Right lobe of liver (tissue), 6 donors: ENCODE measurements around the gene ARHGAP44. TPM values are rescaled to one million over a fixed set of nuclear protein-coding genes. Genes with fewer than 3 reads are reported as not detected.

Experiments used
- ATAC-seq, 4 donors: fragments of 200-7000 bp; cut with Tn5 transposase; one replicate each; pipeline ENCODE4 v1.9.1; 2020; ENCODE audit warnings: mild to moderate bottlenecking in 4 of 4, moderate library complexity in 4 of 4
- DNase-seq, 3 donors: peaks; one replicate each; pipeline ENCODE4 v3.0.0-alpha.2; 2020
- H3K27ac ChIP-seq, 3 donors: fragments of 200-600 bp; one replicate each; pipeline ENCODE4 v1.8.0; 2022
- H3K27me3 ChIP-seq, 2 donors: fragments of 200-600 bp; one replicate each; pipeline ENCODE4 v1.8.0; 2022
- H3K36me3 ChIP-seq, 4 donors: fragments of 200-600 bp; sonication (generic) in 1 of 4; one replicate each; pipeline versions ENCODE4 v1.5.1 to v1.8.0; 2017 to 2022; ENCODE audit warnings: control low read depth in 1 of 4
- H3K4me1 ChIP-seq, 4 donors: fragments of 200-600 bp; sonication (generic) in 1 of 4; one replicate each; pipeline versions ENCODE4 v1.5.1 to v1.8.0; 2017 to 2022; ENCODE audit warnings: control low read depth in 1 of 4
- H3K4me3 ChIP-seq, 3 donors: fragments of 200-600 bp; one replicate each; pipeline ENCODE4 v1.8.0; 2022
- H3K9me3 ChIP-seq, 4 donors: fragments of 200-600 bp; sonication (generic) in 1 of 4; one replicate each; pipeline versions ENCODE4 v1.5.1 to v1.8.0; 2017 to 2022; ENCODE audit warnings: control low read depth in 1 of 4
- POLR2A ChIP-seq: fragments of 450-650 bp; IDR thresholded peaks from one replicate; pipeline ENCODE4 v1.6.1; 2017; ENCODE audit warnings: antibody characterized with exemption, mild to moderate bottlenecking
- WGBS: methylation state at CpG from one replicate; pipeline ENCODE4 v1.1.6; 2018; ENCODE audit warnings: low coverage, low lambda C conversion rate; ENCODE audit not compliant: insufficient coverage; ENCODE audit errors: missing lambda C conversion rate; 5-methylcytosine and 5-hydroxymethylcytosine counted together
- intact Hi-C, 2 donors: fragments of 100-400 bp; cut with DNase I; formaldehyde crosslinking; loops; one replicate each; pipeline versions ENCODE4 v1.11.2 to v1.14.1; 2022
- total RNA-seq, 6 experiments: library from RNA; depleted of rRNA in 2 of 6; stranded (reverse); fragments of >200 nt in 2 of 6; fragmentation: NEBNext Ultra II Directional in 3 of 6; extraction: Animal tissue kit (Norgen Biotek cat#: 25700) in 3 of 6; gene quantifications; one replicate each; pipeline versions ENCODE4 v1.1.0 to v1.2.4, GENCODE V29; 2016 to 2023
- TF ChIP-seq, protein P1 (sequence below), 4 donors: fragments of 200-600 bp in 3 of 4; fragments of 450-650 bp in 1 of 4; IDR thresholded peaks; one replicate each; pipeline versions ENCODE4 v1.5.1 to v1.8.0; 2016 to 2022; ENCODE audit warnings: antibody characterized with exemption in 4 of 4, mild to moderate bottlenecking in 2 of 4
- donor health status: DM: no; HTN: yes; CAD: no.
- donor health status: DM: no; HTN: no; CAD: no.
- donor health status: DM: no; HTN: no; CAD: no.
- donor health status: DM: no; HTN: yes; CAD: no.
- donor health status: DM: no; HTN: yes; CAD: no.

Gene ARHGAP44
- total RNA-seq, 6 experiments from 2014 or later: 0.49 to 1.1 (median 0.63) TPM

DNA sequence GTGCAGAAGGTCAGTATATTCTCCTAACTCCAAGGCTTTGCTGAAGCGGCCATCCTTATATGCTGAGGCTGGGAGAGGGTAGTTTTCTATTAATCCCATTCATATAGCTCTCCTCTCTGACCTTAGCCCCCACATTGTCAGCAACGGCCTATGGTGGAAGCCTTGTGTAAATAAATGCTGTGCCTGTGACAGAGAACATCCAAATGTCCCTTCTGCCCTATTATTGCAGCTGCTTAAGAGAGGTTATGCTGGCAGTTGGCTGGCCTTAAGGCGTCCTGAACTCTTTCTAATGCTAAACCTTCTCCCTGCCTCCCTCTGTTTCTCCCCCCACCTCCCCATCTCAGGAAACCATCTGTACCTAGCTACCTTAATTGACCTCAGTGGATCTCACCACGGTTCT lies 53.6 kb downstream of the ARHGAP44 start:
- no peaks in the 10 kb centered on the region for H3K27me3 ChIP-seq
- no peaks in the 10 kb centered on the region for H3K9me3 ChIP-seq
- ATAC-seq: no peak
- WGBS: 31% methylated on average over 3 of the region's 4 CpGs
- TF ChIP-seq, protein P1, sequence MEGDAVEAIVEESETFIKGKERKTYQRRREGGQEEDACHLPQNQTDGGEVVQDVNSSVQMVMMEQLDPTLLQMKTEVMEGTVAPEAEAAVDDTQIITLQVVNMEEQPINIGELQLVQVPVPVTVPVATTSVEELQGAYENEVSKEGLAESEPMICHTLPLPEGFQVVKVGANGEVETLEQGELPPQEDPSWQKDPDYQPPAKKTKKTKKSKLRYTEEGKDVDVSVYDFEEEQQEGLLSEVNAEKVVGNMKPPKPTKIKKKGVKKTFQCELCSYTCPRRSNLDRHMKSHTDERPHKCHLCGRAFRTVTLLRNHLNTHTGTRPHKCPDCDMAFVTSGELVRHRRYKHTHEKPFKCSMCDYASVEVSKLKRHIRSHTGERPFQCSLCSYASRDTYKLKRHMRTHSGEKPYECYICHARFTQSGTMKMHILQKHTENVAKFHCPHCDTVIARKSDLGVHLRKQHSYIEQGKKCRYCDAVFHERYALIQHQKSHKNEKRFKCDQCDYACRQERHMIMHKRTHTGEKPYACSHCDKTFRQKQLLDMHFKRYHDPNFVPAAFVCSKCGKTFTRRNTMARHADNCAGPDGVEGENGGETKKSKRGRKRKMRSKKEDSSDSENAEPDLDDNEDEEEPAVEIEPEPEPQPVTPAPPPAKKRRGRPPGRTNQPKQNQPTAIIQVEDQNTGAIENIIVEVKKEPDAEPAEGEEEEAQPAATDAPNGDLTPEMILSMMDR (IDR thresholded peaks at IDR 0.05): no peak
- TF ChIP-seq POLR2A: no peak
- intact Hi-C loops: no loop called here
- no peaks in the 10 kb centered on the region for H3K36me3 ChIP-seq
- no peak for DNase-seq
- H3K4me3 ChIP-seq: no peak overlapping the region
- H3K4me1 ChIP-seq: no peaks in the 10 kb centered on the region
- H3K27ac ChIP-seq: no peak overlapping the region

DNA sequence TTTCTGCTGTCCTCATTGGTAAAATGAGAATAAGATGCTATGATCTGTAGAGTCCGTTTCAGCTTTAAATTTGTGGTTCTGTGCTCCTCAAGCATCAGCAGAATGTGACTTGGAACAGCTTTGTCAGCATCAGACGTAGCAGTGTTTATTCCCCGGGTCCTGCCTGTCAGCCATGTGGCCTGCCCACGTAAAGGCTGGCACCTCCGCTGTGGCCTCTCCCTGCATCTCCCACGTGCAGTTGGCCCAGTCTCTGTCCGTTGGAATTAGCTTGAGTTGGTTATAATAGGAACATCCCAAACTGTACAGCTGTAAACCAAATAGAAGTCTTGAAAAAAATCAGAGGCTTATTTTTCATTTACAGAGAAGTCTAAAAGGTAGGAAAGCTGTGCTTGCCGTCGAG lies 61.7 kb downstream of the ARHGAP44 start:
- Histone ChIP-seq H3K9me3 (no peaks in the 10 kb centered on the region), H3K4me1 (no peaks in the 10 kb centered on the region), H3K27ac (no peak overlapping the region), H3K27me3 (no peaks in the 10 kb centered on the region), H3K36me3 (no peaks in the 10 kb centered on the region), H3K4me3 (no peak overlapping the region)
- TF ChIP-seq POLR2A: no peak
- TF ChIP-seq, protein P1 (IDR thresholded peaks at IDR 0.05): no peak
- 73% methylated on average over 6 of the region's 9 CpGs for WGBS
- DNase-seq (no peak), ATAC-seq (no peak)
- intact Hi-C loops: no loop called here

DNA sequence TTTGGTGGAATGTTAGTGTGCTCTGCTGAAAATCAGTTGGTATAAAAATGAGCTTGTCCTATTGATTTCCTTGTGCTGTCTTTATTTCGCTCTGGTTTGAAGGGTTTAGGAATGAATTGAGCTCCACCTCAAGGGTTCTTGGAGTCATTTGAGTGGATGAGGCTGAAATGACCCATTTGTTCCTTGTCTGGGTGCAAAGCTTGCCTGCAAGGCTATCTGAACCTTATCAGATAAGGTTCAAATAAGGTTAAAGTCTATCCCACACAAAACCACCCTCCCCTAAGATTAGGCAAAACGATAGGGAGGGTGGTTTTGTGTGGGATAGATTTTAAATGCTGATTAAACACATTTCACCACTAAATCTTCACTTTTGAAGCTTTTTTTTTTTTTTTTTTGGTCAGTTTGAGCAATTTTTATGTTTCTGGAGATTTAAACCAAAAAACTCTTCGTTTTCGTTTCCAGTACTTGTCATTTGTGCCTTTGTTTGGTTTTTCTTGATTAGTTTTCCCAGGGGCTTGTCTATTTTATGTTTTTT lies 62.7 kb downstream of the ARHGAP44 start:
- 54% methylated on average over 4 of the region's 4 CpGs for WGBS
- ATAC-seq (no peak), DNase-seq (no peak)
- Histone ChIP-seq H3K27ac (no peak overlapping the region), H3K4me1 (no peaks in the 10 kb centered on the region), H3K4me3 (no peak overlapping the region), H3K27me3 (no peaks in the 10 kb centered on the region), H3K9me3 (no peaks in the 10 kb centered on the region), H3K36me3 (no peaks in the 10 kb centered on the region)
- TF ChIP-seq POLR2A: no peak
- TF ChIP-seq, protein P1 (IDR thresholded peaks at IDR 0.05): no peak
- intact Hi-C loops: no loop called here

DNA sequence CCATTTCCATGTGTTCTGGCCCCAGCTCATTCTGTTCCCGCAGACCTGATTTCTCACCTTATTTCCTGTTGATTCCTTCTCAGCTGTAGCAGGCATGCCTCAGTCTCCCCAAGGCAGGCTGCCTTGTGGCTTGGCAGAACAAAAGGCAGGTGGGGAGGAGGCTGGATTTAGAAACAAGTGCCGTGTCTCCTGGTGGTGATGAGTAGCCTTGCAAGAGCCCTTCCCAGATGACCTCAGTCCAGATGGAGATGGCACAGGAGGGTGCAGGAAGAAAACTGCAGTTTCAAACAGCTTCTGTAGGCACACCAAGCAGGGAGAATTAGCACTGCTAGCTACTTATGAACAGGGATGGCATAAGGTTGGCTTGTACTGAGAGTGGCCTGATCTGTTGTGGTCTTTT lies 64.6 kb downstream of the ARHGAP44 start:
- WGBS: 57% methylated on average over 2 of the region's 2 CpGs
- no peaks in the 10 kb centered on the region for H3K9me3 ChIP-seq
- intact Hi-C loops: no loop called here
- DNase-seq (no peak), ATAC-seq (no peak)
- H3K36me3 ChIP-seq: no peaks in the 10 kb centered on the region
- no peak overlapping the region for H3K27ac ChIP-seq
- no peaks in the 10 kb centered on the region for H3K27me3 ChIP-seq
- TF ChIP-seq, protein P1 (IDR thresholded peaks at IDR 0.05): no peak
- TF ChIP-seq POLR2A: no peak
- H3K4me3 ChIP-seq: no peak overlapping the region
- no peaks in the 10 kb centered on the region for H3K4me1 ChIP-seq

DNA sequence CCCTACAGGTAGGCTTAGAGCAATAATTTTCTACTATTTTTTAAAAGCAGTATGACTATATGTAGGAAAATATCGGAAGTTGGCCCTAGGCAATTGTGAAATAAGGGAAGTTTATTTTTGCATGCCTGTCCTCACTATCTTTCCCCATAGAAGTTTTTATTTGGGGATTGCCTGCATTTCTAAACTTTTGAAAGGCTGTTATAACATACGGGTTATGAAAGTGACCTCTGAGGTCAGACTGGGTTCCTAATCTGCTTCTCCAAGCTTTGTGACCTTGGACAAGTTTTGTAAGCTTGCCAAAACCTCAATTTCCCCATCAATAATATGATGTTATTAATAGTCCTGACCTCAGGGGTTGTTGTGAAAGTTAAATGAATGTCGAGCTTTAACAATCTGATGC lies 67.1 kb downstream of the ARHGAP44 start:
- DNase-seq: no peak
- no peaks in the 10 kb centered on the region for H3K27me3 ChIP-seq
- intact Hi-C loops: no loop called here
- no peak for TF ChIP-seq POLR2A
- TF ChIP-seq, protein P1 (IDR thresholded peaks at IDR 0.05): no peak
- ATAC-seq: no peak
- no peaks in the 10 kb centered on the region for H3K36me3 ChIP-seq
- H3K4me3 ChIP-seq: no peak overlapping the region
- H3K9me3 ChIP-seq: no peaks in the 10 kb centered on the region
- WGBS: 32% methylated on average over 3 of the region's 3 CpGs
- no peak overlapping the region for H3K27ac ChIP-seq
- H3K4me1 ChIP-seq: no peaks in the 10 kb centered on the region
